22Rv1 (cell line): Measurements from ENCODE around the gene NFATC2.

Experiments
- ZFX ChIP-seq: fragments of 450-650 bp; IDR thresholded peaks from 2 replicates; pipeline ENCODE4 v1.6.1; 2017; ENCODE audit warnings: antibody characterized with exemption, borderline replicate concordance
- TF ChIP-seq, protein P1 (sequence below): fragments of 450-650 bp; IDR thresholded peaks from 2 replicates; pipeline ENCODE4 v1.5.1; 2017; ENCODE audit warnings: mild to moderate bottlenecking

DNA sequence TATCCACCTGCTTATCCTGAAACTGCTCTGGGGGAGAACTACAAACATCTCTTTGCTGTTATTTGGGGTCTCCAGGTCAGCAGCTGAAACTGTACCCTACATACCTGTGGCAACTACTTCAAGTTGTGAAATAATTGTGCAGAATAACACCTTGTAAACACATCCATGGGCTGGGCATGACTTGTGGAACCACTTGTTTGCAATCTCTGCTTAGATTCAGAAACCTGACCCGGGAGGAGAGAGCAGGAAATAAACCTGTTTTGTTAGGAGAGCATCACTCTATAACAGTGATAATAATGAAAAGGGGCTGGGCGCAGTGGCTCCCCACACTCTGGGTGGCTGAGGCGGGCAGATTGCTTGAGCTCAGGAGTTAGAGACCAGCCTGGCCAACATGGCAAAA, 183.1 kb downstream of the NFATC2 start:
- TF ChIP-seq, protein P1, sequence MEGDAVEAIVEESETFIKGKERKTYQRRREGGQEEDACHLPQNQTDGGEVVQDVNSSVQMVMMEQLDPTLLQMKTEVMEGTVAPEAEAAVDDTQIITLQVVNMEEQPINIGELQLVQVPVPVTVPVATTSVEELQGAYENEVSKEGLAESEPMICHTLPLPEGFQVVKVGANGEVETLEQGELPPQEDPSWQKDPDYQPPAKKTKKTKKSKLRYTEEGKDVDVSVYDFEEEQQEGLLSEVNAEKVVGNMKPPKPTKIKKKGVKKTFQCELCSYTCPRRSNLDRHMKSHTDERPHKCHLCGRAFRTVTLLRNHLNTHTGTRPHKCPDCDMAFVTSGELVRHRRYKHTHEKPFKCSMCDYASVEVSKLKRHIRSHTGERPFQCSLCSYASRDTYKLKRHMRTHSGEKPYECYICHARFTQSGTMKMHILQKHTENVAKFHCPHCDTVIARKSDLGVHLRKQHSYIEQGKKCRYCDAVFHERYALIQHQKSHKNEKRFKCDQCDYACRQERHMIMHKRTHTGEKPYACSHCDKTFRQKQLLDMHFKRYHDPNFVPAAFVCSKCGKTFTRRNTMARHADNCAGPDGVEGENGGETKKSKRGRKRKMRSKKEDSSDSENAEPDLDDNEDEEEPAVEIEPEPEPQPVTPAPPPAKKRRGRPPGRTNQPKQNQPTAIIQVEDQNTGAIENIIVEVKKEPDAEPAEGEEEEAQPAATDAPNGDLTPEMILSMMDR = no peak
- no peak for TF ChIP-seq ZFX
